PC-9 (cell line): Measurements from ENCODE around the gene UBXN11. TPM values are rescaled to one million over a fixed set of nuclear protein-coding genes. Genes with fewer than 3 reads are reported as not detected.

Experiments
- BruUV-seq: library from RNA; stranded (reverse); fragments of 400-500 nt; replicated peaks from 2 replicates; lab custom pipeline; 2021; lab: Mats Ljungman, UMichigan
- CTCF ChIA-PET: fragments of 300-600 bp; sonication (Branson Sonifier 250); formaldehyde crosslinking; loops from one replicate; lab custom pipeline; 2022; ENCODE audit warnings: antibody characterized with exemption; lab: Charles Lee
- POLR2A ChIA-PET: fragments of 300-600 bp; sonication (Branson Sonifier 250); formaldehyde crosslinking; loops from one replicate; lab custom pipeline; 2022; ENCODE audit warnings: antibody characterized with exemption; ENCODE audit not compliant: unreplicated experiment; lab: Charles Lee
- DNase-seq, 2 experiments: peaks; one replicate each; pipeline versions ENCODE4 v3.0.0 to v3.0.0-alpha.2; 2015 to 2022; ENCODE audit warnings: mixed read lengths in 1 of 2
- H2AFZ ChIP-seq: fragments of 200-600 bp; sonication (generic); 2 replicates; pipeline ENCODE4 v1.8.1; 2017; ENCODE audit warnings: antibody characterized with exemption
- H3F3A ChIP-seq: fragments of 200-600 bp; sonication (generic); 2 replicates; pipeline ENCODE4 v1.8.1; 2017; ENCODE audit warnings: antibody characterized with exemption, mild to moderate bottlenecking, low read depth; ENCODE audit not compliant: insufficient read depth
- H3K27ac ChIP-seq: fragments of 200-600 bp; sonication (generic); 2 replicates; pipeline ENCODE4 v1.6.1; 2016; ENCODE audit warnings: mixed run types
- H3K27me3 ChIP-seq: fragments of 200-600 bp; sonication (generic); 2 replicates; pipeline ENCODE4 v1.6.1; 2016; ENCODE audit warnings: low read depth, mixed run types; ENCODE audit not compliant: insufficient read depth
- H3K36me3 ChIP-seq: fragments of 200-600 bp; sonication (generic); 2 replicates; pipeline ENCODE4 v1.6.1; 2016; ENCODE audit warnings: low read depth, mixed run types
- H3K4me1 ChIP-seq: fragments of 200-600 bp; sonication (generic); replicated peaks from 2 replicates; pipeline ENCODE4 v1.6.1; 2016; ENCODE audit warnings: mixed run types; ENCODE audit not compliant: insufficient read depth
- H3K4me2 ChIP-seq: fragments of 200-600 bp; sonication (generic); 2 replicates; pipeline ENCODE4 v1.6.1; 2017; ENCODE audit warnings: mixed run types
- H3K4me3 ChIP-seq: fragments of 200-600 bp; sonication (generic); 2 replicates; pipeline ENCODE4 v1.6.1; 2016; ENCODE audit warnings: mixed run types
- H3K79me2 ChIP-seq: fragments of 200-600 bp; sonication (generic); 2 replicates; pipeline ENCODE4 v1.6.1; 2017; ENCODE audit warnings: low read depth, mixed run types
- H3K9me2 ChIP-seq: fragments of 200-600 bp; sonication (generic); 2 replicates; pipeline ENCODE4 v1.8.1; 2017; ENCODE audit warnings: mild to moderate bottlenecking; ENCODE audit not compliant: insufficient read depth
- H3K9me3 ChIP-seq: fragments of 200-600 bp; sonication (generic); 2 replicates; pipeline ENCODE4 v1.8.1; 2016; ENCODE audit warnings: low read depth; ENCODE audit not compliant: insufficient read depth
- H4K20me1 ChIP-seq: fragments of 200-600 bp; sonication (generic); 2 replicates; pipeline ENCODE4 v1.8.1; 2017; ENCODE audit not compliant: insufficient read depth
- EZH2 ChIP-seq: fragments of 200-600 bp; sonication (generic); IDR thresholded peaks from 2 replicates; pipeline ENCODE4 v1.8.0; 2017; ENCODE audit warnings: antibody characterized with exemption, low read depth
- intact Hi-C: fragments of 100-400 bp; cut with micrococcal nuclease; formaldehyde crosslinking; loops from one replicate; pipeline ENCODE4 v1.10.0; 2022; ENCODE audit not compliant: unreplicated experiment
- total RNA-seq: library from RNA; stranded (reverse); gene quantifications from 2 replicates; pipeline ENCODE4 v1.2.3, GENCODE V29; 2021
- TF ChIP-seq, protein P1 (sequence below): fragments of 200-600 bp; sonication (generic); conservative IDR thresholded peaks from 2 replicates; pipeline ENCODE4 v1.6.1; 2017; ENCODE audit warnings: mixed run types, antibody characterized with exemption, mild to moderate bottlenecking, moderate library complexity

The UBXN11 gene
- total RNA-seq, 1 experiment from 2014 or later = 57.2 TPM

DNA sequence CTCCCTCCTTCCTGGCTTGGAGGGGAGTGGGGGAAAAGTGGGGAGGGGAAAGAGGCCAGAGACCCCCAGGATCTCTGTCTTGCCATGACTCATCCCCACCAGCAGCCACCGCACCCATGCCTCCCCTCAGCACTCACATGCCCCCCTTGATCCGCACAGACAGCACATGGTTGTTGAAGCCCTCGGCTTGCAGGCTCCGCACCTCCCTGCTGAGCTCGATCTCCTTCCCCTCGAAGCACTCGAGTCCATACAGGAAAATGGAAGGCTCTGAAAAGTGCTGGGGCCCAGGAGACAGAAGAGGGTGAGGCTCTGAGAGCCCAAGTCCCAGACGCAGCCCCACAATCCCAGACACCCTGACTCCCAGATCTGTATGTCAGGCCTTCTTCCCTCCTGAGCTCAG lies 22.2 kb upstream of the UBXN11 start:
- DNase-seq = no peak
- ChIA-PET POLR2A (no interaction called here), CTCF (no interaction called here)
- intact Hi-C loops = no loop called here
- H3K4me2 ChIP-seq = no peak overlapping the region
- no peak for TF ChIP-seq EZH2
- TF ChIP-seq, protein P1, sequence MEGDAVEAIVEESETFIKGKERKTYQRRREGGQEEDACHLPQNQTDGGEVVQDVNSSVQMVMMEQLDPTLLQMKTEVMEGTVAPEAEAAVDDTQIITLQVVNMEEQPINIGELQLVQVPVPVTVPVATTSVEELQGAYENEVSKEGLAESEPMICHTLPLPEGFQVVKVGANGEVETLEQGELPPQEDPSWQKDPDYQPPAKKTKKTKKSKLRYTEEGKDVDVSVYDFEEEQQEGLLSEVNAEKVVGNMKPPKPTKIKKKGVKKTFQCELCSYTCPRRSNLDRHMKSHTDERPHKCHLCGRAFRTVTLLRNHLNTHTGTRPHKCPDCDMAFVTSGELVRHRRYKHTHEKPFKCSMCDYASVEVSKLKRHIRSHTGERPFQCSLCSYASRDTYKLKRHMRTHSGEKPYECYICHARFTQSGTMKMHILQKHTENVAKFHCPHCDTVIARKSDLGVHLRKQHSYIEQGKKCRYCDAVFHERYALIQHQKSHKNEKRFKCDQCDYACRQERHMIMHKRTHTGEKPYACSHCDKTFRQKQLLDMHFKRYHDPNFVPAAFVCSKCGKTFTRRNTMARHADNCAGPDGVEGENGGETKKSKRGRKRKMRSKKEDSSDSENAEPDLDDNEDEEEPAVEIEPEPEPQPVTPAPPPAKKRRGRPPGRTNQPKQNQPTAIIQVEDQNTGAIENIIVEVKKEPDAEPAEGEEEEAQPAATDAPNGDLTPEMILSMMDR = no peak
- H3F3A ChIP-seq = no peaks in the 10 kb centered on the region
- no peaks in the 10 kb centered on the region for H3K79me2 ChIP-seq
- H3K9me2 ChIP-seq = no peaks in the 10 kb centered on the region
- H3K27ac ChIP-seq = no peak overlapping the region
- no peaks in the 10 kb centered on the region for H3K4me1 ChIP-seq
- no peak overlapping the region for H3K4me3 ChIP-seq
- H3K36me3 ChIP-seq = no peaks in the 10 kb centered on the region
- no peaks in the 10 kb centered on the region for H3K27me3 ChIP-seq
- H4K20me1 ChIP-seq = no peaks in the 10 kb centered on the region
- no peak overlapping the region for H2AFZ ChIP-seq
- BruUV-seq = no TSS peak
- H3K9me3 ChIP-seq = no peaks in the 10 kb centered on the region

DNA sequence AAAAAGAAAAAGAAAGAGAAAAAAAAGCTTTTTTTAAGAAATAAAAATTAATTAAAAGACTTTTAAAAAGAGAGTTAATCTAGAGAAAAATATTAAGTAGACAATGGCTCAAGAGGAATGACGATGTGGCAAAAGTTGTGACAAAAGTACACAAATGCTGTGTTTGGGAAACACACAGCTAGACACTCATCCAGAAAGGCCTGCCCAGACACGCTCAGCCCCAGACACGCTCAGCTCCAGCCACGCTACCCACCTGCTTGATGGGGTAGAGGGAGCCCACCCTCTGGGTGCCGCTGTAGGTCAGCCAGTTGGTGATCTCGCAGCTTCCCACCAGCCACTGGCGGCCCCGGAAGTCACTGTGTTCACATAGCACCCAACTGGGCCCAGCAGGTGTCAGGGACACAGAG lies 21.5 kb upstream of the UBXN11 start:
- Histone ChIP-seq H3K79me2 (no peaks in the 10 kb centered on the region), H3K9me2 (no peaks in the 10 kb centered on the region), H3K27ac (no peak overlapping the region), H3K4me1 (no peaks in the 10 kb centered on the region), H3K27me3 (no peaks in the 10 kb centered on the region), H3K36me3 (no peaks in the 10 kb centered on the region), H3K4me3 (no peak overlapping the region), H4K20me1 (no peaks in the 10 kb centered on the region), H3K9me3 (no peaks in the 10 kb centered on the region), H2AFZ (no peak overlapping the region), H3K4me2 (no peak overlapping the region), H3F3A (no peaks in the 10 kb centered on the region)
- no TSS peak for BruUV-seq
- TF ChIP-seq EZH2 = no peak
- TF ChIP-seq, protein P1 = no peak
- ChIA-PET CTCF (interaction anchor here (0.7 kb wide), 1 partner anchor 18 kb away, joined by 4 read pairs; no protein-coding TSS in a partner anchor), POLR2A (interaction anchor here (0.6 kb wide), 1 partner anchor 292 kb away, joined by 3 read pairs; no protein-coding TSS in a partner anchor)
- intact Hi-C loops = no loop called here
- DNase-seq = no peak

DNA sequence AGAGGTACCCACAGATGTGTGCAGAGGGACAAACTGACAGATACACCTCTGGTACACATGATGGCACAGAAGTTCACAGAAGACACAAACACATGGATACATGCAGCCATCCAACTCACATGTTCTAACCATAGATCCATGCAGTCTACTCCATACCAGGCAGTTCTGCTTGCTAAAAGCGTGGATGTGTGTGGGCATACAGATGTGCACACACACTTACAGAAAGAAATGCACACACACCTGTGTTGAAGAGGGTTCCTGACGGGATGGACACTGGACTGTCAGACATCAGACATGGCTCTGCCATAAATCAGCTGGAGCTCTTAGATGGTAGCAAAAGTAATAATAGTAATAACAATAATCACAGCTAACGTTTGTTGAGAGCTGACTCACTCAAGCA lies 18.1 kb upstream of the UBXN11 start:
- Histone ChIP-seq H3K4me1 (no peaks in the 10 kb centered on the region), H3K36me3 (no peaks in the 10 kb centered on the region), H3K4me2 (no peak overlapping the region), H3K4me3 (no peak overlapping the region), H3K9me2 (no peaks in the 10 kb centered on the region), H3K27me3 (no peaks in the 10 kb centered on the region), H4K20me1 (no peaks in the 10 kb centered on the region), H3F3A (no peaks in the 10 kb centered on the region), H3K79me2 (no peaks in the 10 kb centered on the region), H3K9me3 (no peaks in the 10 kb centered on the region), H2AFZ (no peak overlapping the region), H3K27ac (no peak overlapping the region)
- POLR2A ChIA-PET = no interaction called here
- intact Hi-C loops = loop anchor here (5.0 kb wide), 1 partner anchor 287 kb away; no protein-coding TSS in a partner anchor
- CTCF ChIA-PET = no interaction called here
- BruUV-seq = no TSS peak
- no peak for DNase-seq
- TF ChIP-seq, protein P1 = no peak
- no peak for TF ChIP-seq EZH2
